HG02852 (cell line): ENCODE data around the gene RRBP1.

ENCODE experiments used
- ATAC-seq: cut with Tn5 transposase; IDR thresholded peaks from one replicate; pipeline ENCODE4 v1.9.1; 2021; ENCODE audit warnings: mild to moderate bottlenecking, moderate library complexity; ENCODE audit not compliant: unreplicated experiment

The RRBP1 gene

DNA sequence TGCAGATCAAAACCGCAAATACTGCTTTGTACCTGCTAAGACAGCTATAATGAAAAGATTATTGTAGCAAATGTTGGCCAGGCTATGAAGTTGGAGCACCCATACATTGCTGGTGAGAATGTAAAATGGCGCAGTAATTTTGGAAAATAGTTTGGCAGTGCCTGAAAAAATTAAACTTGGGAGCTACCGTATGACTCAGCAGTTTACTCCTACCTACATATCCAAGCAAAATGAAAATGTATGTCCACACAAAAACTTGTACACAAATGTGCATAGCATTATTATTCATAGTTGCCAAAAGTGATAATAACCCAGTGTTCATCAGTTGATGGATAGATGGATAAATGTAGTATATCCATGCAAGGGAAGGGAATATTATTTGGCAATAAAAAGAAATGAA is 98.9 kb downstream of the RRBP1 start:
- no peak for ATAC-seq

DNA sequence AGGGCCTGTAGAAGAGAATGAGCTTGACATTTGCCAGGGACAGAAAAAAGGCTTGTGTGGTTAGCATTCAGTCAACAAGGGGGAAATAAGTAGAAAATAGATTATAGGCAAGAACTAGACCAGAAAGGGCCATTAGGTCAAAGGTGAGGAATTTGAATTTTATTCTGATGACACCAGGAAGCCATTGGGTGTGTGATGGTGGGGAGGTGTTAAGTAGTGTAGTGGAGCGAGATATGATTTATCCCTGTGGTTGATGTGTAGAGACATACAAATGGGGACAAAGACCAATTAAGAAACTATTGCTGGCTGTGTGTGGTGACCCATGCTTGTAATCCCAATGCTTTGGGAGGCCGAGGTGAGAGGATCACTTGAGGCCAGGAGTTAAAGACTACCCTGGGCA is 101.1 kb downstream of the RRBP1 start:
- no peak for ATAC-seq

DNA sequence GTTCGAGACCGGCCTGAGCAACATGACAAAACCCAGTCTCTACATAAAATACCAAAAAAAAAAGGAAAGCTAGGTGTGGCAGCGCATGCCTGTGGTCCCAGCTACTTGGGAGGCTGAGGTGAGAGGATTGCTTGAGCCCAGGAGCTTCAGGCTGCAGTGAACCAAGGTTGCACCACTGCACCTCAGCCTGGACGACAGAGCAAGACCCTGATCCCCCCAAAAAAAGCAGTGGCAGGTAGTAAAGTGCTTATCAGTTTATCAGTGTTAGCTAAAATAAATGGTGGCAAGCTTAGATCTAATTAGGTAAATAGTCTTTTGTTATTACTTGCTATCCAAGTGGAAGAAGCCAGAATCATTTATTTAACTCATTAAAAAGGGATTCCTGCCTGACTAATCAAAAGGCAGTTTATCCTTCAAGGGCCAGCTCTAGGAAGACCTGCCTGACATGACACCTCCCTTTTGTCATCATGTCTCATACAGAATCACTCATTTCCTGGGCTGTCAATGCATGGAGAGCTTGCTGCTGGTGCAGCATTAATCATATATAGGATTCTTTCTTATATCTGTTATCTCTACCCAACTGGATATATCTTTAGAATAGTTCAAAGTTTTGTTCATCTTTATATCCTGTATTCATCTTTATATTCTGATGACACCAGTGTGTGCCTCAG is 102.5 kb downstream of the RRBP1 start:
- no peak for ATAC-seq

DNA sequence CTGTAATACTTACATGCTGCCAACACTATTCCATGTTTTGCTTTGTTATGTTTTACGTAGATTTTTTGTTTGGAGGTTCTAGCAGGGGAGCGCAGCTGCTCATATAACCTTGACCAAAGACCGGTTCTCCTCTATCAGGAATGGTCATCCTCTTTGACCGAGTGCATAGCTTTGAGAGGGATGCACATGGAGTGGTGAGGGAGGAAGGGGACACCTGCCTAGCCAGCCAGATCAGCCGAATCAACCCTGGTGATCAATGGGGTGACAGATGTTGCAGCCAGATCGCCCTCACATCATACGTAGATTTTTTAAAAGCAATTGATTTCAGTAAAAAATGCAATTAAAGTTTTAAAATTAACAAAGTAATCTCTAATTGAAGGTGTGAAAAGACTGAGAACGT is 105.8 kb downstream of the RRBP1 start:
- no peak for ATAC-seq

DNA sequence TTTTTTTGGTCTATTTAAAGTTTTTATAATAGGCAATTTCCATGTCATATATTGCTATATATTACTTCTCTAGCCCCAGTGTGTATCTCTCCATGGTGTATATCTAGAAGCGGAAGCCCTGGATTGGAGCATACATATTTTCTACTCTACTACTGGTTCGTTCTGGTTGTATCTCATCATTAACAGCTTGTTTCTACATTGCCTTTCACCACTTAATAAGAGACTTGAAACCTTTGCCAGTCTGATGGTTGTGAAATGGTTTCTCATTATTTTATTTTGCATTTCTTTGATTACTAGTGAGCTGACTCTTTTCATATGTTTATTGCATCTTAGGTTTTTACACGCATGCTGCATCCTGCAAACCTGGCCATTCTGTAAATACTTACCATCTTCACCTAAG is 108.6 kb downstream of the RRBP1 start:
- ATAC-seq: no peak

DNA sequence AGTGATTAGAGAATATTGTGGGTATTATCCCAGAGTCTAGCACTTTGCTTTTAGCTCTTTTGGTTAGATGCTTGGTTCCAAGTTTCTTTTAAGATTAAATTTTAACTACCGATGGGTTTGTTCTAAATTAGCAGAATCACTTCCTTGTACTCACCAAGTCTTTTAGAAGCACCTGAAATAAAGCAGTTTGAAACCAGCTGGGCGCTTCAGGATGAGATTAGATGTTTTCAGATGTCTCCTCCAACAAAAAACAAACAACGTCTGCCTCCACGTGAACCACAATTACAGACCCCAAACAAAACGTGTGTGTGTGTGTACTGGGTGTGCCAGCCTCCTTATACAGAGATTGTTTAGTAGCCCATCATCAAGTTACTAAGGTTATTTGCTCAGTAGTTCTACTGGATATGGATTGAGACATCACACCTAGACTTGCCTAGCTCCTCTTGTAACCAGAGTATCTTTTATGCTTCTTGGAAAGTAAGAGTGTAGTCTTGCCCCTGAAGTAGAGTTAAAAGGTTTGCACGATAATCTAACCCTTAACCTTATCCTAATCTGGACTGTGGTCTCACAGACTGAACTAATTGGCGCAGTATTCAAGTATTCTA is 109.9 kb downstream of the RRBP1 start:
- ATAC-seq: no peak

DNA sequence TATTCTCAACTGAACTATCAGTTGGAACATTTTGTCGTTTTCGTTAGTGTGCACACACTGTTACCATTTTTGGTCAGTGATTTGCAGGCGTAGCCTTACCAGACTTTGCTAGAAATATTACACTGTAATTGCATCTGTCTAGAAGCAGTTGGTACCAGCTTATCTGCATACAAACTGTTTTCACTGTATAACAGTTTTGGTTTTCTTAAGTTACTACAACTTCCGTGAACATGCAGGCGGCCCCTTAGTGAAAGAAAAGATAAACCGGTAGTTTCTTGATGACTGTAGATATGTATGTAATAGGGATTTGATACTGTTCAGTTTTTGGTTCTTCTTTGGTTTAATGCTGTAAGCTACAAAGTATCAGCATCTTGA is 110.9 kb downstream of the RRBP1 start:
- peak; percentile 28 for ATAC-seq

DNA sequence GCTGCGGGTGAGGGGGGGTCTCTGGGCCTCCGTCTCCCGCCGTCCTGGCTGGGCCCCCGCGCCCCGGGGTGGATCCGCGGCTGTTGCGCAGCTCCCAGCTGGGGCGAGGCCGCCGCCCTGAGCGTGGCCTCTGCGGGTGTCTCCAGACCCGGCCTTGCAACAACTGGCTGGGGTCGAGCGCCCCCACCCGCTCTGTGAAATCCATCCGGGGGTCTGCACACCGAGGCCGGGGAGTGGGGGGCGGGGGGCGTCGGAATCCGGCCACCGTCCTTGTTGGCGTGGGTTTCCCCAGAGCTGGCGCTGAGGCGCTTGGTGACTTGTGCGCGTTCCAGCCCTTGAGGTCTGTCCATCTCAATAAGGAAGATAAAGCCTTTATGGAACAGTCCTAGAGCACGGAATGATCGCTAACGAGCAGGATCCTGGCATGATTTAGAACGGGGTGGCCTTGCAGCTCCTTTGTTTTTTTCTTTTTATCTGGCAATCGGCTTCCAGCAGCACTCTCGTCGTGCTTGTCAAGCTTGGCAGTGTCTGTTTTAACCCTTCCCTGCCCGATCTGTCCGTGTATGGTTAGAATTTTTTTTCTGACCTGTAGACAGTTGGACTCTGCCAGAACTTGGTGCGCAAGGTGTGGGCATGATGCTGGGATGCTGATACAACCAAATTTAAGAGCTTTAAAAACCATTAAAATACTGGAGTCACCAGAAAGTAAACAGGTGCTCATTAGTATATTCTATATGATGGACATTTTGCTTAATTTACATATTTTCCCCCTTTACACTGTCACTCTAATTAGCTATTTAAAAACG is 111.5 kb downstream of the RRBP1 start:
- ATAC-seq: peak; percentile 43

DNA sequence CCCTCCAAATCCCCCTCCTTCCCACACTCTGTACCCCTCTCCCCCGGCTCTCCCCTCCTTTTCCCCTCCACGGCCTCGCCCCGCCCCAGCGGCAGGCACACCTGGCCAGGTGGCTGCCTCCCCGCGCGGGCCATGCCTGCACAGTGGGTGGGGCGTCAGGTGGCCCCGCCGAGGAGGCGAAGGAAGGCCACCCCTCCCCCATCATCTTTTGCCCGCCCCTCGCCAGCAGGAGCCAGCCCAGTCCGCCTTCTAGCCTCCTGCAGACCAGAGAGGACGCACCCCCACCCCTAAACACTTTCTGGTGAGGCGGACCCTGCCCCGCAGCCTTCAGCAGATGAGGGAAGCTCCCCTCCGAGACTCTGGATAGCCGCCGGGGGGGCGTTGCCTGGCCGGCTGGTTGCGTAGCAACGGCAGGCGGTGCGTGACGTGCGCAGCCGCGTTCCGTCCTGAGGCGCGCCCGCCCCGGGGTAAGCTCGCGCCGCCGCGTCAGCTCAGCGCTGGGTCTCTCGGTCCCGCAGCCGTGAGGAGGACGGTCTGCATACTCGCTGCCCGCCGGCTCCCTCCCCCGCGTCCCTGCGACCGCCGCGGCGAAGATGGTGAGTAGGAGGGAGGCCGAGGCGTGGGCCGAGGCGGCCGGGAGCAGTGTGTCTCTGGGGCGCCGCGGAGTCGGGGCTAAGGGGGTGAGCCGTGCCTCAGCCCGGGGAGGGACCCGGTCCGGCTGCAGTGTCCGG is 112.3 kb downstream of the RRBP1 start, which contains the start of gene DSTN:
Gene DSTN, plus strand, starts transcription at position 460 of the 731 bp plus-strand sequence. Its CDS starts 134 bp downstream, at position 594.
- ATAC-seq: peak; percentile 89

DNA sequence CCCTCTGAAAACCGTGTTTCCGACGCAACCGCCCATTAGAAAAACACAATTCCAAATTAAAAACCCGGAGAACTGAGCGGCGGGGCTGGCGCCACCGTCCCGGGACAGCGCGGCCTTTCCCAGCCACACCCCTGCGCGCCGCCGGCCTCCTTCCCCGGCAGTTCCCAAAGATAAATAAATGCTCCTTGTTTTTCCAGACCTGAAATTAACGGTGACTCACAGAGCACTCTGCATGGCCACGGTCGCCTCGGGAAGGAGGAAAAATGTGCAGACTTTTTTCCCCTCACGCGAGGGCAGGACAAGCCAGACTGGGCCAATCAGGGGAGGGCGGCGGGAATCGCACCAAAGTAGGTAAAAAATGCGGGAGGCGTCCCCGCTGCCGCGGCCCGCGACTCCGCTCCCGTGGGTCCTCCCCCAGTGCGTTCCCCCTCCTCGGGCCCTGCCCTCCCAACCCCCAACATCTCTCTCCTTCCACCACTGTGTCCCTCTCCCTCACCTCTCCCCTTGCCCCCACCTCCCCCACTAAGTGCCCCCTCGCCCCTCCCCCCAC is 113.0 kb downstream of the RRBP1 start:
- no peak for ATAC-seq

DNA sequence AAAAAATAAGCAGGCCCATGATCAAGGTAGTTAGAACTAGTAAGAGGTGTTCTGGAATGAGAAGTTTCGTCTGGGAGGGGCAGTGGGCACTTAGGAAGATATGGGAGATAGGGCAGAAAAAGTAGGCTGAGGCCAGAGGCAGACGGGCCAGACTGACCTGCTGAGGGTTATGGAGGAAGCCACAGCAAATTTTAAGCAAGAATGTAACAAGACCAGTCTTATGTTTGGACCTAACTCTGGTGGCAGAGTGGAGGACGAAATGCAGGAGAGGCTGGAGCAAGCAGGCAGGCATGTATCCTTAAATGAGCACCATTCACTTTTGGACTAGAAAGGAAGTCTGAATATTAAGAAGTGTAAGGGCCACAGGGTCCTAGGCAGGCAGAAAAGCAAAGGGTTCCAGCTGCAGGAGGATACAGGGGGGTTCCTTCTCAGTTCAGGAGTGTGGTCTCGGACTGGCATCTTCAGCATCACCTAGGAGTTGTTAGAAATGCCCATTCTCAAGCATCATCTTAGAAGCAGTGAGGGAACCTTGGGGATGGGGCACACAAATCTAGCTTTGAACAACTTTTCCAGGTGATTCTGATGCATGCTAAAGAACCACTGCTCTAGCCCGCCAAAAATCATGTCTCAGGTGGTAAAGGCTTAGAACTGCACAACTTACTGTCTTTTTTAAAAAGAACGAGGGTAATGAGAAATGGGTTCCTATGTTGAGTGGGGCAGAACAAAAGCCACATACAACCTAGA is 113.8 kb downstream of the RRBP1 start:
- no peak for ATAC-seq

DNA sequence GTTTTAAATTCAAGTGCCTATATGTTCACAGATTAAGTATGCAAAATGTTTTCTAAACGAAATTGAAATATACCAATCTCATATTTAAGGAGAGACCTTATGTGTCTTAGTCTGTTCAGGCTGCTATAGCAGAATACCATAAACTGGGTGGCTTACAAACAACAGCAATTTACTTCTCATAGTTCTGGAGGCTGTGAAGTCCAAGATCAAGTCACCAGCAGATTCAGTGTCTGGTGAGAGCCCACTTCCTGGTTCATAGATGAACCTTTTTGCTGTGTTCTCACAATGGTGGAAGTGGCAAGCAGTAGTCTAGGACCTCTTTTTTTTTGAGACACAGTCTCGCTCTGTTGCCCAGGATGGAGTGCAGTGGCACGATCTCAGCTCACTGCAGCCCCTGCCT is 115.7 kb downstream of the RRBP1 start:
- ATAC-seq: no peak

DNA sequence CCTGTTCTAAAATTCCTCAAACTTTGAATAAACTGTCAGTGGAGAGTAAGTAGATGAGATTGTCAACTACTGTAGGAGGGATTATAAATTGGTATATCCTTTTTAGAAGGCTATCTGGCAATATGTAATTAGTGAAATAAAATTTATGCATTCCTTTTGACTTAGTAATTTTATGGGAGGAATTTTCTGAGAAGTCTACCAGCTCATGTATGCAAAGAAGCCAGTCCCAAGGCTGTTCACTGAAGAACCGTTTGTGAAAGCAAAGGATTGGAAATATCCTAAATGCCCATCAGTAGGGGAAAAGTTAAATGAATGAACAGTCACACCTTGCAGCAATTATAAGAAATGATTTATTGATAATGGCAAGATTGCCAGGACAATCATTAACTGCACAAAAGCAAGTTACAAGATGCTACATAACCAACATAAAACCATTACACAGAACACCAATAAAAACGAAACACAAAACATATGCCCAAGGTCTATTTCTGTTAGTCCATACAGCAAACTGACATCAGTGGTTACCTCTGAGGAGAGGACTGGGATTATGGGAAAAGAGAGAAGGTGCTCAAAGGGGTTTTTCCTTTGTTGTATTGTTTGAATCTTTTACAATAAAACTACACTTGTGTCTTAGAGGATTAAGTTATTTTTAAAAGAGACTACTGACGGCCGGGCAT is 116.7 kb downstream of the RRBP1 start:
- ATAC-seq: no peak
